Measurements from ENCODE around the gene SLC9A8.
A peak's percentile ranks its signal among the peaks of the same experiment; 100 is the strongest.
"Not testable (repeated sequence)": the region's sequence is repeated elsewhere in the genome, so short reads cannot be mapped to it uniquely, and the experiment has no call there.

SLC9A8 gene

DNA sequence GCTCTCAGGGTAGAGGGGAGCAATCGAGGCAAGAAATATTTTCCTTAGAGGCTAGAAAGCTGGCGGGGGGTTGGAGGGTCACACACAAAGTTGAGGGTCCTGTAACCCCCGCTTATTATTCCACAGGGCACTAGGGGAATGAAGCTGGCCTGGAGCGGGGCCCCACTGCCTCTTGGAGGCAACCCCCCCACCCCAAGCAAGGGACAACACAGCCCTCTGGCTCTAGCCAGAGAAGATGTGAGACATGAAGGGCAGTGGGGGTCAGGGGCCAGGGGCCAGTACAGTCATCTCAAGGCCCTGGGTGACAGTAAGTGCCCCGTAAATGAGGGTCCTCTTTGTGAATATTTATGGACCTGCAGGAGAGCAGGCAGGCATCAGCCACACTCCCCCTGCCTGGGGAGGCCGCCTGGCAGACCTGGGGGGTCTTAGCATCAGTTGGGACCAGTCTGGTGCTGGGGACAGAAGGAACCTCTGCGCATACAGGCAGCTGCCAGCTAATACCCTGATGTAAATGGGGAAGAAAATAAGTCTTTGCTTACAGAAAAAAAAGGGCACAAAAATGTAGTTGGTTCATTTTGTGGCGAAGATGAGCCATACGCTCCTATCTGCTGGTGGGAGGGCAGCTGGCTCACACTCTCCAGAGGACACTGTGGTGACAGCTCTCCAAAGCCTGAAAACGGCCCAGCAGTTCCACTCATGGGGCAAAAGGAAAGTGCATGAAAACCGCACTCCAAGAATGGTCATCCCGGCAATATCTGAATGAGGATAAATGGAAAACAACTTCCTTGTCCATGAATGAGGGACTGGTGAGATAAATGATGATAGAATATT, 80.8 kb downstream of the SLC9A8 start:
- DNase-seq (ENCODE audit: low read depth) = peak; percentile 38
- TF ChIP-seq, protein P1, sequence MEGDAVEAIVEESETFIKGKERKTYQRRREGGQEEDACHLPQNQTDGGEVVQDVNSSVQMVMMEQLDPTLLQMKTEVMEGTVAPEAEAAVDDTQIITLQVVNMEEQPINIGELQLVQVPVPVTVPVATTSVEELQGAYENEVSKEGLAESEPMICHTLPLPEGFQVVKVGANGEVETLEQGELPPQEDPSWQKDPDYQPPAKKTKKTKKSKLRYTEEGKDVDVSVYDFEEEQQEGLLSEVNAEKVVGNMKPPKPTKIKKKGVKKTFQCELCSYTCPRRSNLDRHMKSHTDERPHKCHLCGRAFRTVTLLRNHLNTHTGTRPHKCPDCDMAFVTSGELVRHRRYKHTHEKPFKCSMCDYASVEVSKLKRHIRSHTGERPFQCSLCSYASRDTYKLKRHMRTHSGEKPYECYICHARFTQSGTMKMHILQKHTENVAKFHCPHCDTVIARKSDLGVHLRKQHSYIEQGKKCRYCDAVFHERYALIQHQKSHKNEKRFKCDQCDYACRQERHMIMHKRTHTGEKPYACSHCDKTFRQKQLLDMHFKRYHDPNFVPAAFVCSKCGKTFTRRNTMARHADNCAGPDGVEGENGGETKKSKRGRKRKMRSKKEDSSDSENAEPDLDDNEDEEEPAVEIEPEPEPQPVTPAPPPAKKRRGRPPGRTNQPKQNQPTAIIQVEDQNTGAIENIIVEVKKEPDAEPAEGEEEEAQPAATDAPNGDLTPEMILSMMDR (IDR thresholded peaks at IDR 0.05; ENCODE audit: insufficient read depth, low read depth, low read length, missing control alignments) = no peak

DNA sequence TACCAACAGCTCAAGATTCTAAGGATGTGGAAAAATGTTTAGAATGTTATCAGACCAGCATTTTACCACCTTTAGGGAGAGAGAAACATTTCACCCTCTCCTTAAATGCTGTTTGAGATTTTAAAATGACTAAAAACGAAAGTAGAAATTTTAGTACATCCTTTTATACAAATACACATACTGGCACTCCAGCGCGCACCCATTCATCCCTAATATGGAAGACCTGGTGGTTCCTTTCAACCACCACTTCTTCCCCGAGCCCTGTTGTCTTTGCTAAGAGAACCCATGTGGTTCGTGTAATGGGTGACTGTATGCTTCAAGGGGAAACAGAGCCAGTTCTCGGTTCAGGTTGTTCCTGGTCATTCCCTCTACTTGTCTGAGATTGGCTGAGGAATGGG, 81.4 kb downstream of the SLC9A8 start:
- DNase-seq (ENCODE audit: low read depth) = peak; percentile 72
- TF ChIP-seq, protein P1 (IDR thresholded peaks at IDR 0.05; ENCODE audit: insufficient read depth, low read depth, low read length, missing control alignments) = no peak
- peak overlapping the region; percentile 15; the same call in 1 of the 2 replicates for H3K4me3 ChIP-seq (ENCODE audit: low read depth, low read length)

More for the DNA sequence above, 80.8 kb downstream of the SLC9A8 start:
- H3K4me3 ChIP-seq (ENCODE audit: low read depth, low read length) = peak overlapping the region; percentile 15; the same call in 1 of the 2 replicates

DNA sequence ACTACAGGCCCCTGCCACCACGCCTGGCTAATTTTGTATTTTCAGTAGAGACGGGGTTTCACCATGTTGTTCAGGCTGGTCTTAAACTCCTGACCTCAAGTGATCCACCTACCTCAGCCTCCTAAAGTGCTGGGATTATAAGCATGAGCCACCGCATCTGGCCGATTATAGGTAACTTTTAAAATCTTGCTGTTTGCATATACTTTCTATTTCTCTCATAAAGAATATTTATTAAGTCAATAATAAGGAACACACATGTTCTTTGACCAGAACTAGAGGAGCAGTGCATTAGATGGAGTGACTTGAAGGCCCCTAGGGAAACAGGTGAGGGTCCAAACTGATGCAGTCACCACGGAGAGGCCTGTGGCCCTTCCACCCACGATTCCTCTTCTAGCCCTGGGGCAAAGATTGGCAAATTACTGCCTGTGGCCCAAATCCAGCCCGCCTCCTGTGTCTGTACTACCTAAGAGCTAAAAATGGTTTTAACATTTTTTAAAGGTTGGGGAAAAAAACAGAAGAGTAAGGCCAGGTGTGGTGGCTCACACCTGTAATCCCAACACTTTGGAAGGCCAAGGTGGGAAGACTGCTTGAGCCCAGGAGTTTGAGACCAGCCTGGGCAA, 83.0 kb downstream of the SLC9A8 start:
- not testable (repeated sequence) for DNase-seq (ENCODE audit: low read depth); H3K4me3 ChIP-seq (ENCODE audit: low read depth, low read length)

DNA sequence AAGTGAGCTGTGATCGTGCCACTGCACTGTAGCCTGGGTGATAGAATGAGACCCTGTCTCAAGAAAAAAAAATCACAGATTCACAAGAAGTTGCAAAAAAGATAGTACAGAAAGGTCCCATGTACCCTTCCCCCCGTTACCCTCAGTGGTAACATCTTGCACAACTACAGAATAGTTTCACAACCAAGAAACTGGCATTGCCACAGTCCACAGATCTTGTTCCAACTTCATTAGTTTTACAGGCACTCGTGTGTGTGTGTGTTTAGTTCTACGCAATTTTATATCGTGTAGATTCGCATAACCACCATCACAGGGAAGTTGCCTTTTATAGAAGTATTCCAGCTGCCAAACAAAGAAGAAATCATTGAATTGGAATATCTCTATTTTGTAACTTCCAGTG, 83.6 kb downstream of the SLC9A8 start:
- DNase-seq (ENCODE audit: low read depth) = no peak

DNA sequence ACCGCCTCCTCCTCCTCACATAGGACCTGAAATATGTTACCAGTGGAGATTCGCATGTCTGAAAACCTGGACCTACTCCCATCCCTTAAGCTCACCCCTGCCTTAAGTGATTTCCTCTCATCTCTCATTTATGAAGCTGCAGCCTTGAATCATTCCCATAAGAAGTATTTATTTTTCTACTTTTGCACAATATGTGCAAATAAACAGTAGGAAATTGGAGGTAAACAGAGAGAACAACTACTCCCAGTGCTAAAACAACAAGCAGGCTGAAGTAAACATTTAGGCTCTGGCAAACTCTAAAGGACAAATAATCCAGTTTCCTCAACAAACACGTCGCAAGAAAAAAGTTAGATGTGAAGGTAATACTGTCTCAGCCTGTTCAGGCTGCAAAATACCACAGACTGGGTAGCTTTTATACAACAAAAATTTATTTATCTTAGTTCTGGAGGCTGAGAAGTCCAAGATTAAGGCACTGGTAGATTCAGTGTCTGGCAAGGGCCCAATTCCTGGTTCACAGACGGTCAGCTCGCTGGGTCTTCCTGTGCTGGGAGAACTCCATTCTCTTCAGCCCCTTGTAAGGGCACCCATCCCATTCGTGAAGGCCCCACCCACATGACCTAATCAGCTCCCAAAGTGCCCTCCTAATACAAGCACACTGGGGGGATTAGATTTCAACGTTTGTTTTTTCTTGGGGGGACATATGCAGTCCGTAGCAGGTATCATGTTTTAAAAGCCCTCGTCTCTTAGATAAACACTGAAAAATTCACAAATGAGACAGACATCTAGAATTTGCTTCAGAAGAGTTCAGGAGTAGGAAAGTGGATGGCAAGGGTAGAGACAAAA, 87.1 kb downstream of the SLC9A8 start:
- TF ChIP-seq, protein P1 (IDR thresholded peaks at IDR 0.05; ENCODE audit: insufficient read depth, low read depth, low read length, missing control alignments) = no peak
- no peak overlapping the region for H3K4me3 ChIP-seq (ENCODE audit: low read depth, low read length)
- DNase-seq (ENCODE audit: low read depth) = no peak

More for the DNA sequence above, 83.6 kb downstream of the SLC9A8 start:
- TF ChIP-seq, protein P1 (IDR thresholded peaks at IDR 0.05; ENCODE audit: insufficient read depth, low read depth, low read length, missing control alignments) = no peak
- H3K4me3 ChIP-seq (ENCODE audit: low read depth, low read length) = no peak overlapping the region

DNA sequence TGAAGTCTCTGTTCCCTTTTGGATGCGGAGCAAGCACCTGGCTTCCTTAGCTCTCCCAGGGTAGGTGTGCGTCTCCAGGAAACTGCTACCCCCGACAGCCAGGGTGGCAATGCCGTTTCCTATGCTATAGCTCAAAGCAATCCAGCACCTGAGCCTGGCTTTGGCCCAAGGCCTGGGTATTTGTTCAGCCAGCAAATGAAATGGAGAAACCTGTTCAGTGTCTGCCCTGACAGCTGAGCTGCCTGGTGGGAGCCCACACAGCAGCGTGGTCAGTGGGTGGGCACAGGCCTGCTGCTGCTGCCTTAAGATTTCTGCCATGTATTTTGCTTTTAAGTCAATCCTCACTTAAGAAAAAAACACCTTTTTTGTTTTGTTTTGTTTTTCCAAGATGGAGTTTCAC, 89.0 kb downstream of the SLC9A8 start:
- no peak for DNase-seq (ENCODE audit: low read depth)
- no peak overlapping the region for H3K4me3 ChIP-seq (ENCODE audit: low read depth, low read length)
- TF ChIP-seq, protein P1 (IDR thresholded peaks at IDR 0.05; ENCODE audit: insufficient read depth, low read depth, low read length, missing control alignments) = no peak

Measured in GM12865 (cell line).